Activated B cell treated with CpG ODN at 0.5 μM for 24 hours (primary cell): ENCODE data around the gene PPTC7. TPM values are rescaled to one million over a fixed set of nuclear protein-coding genes. Genes with fewer than 3 reads are reported as not detected.
"Not testable (repeated sequence)": the region's sequence is repeated elsewhere in the genome, so short reads cannot be mapped to it uniquely, and the experiment has no call there.

ENCODE experiments used
- ATAC-seq: fragments of 200-7000 bp; cut with Tn5 transposase; one replicate; pipeline ENCODE4 v1.10.0; 2021; ENCODE audit warnings: low read depth, mild to moderate bottlenecking, moderate library complexity
- CTCF ChIA-PET: fragments of 350-600 bp; sonication (Branson Sonifier 250); formaldehyde crosslinking; loops from one replicate; lab custom pipeline; 2021; ENCODE audit warnings: antibody characterized with exemption; lab: Charles Lee
- POLR2A ChIA-PET: fragments of 350-600 bp; sonication (Branson Sonifier 250); formaldehyde crosslinking; loops from one replicate; lab custom pipeline; 2021; ENCODE audit warnings: antibody characterized with exemption; lab: Charles Lee
- DNase-seq: peaks from one replicate; pipeline ENCODE4 v3.0.0; 2022
- H3K27ac Mint-ChIP-seq: one replicate; pipeline ENCODE4 v1.8.0; 2020; ENCODE audit warnings: mixed read lengths
- H3K27me3 Mint-ChIP-seq: one replicate; pipeline ENCODE4 v1.8.0; 2021; ENCODE audit warnings: mixed read lengths
- H3K36me3 Mint-ChIP-seq: one replicate; pipeline ENCODE4 v1.8.0; 2021; ENCODE audit warnings: low read depth, mixed read lengths
- H3K4me1 Mint-ChIP-seq: one replicate; pipeline ENCODE4 v1.8.0; 2021; ENCODE audit warnings: mixed read lengths
- H3K4me3 Mint-ChIP-seq: one replicate; pipeline ENCODE4 v1.8.0; 2020; ENCODE audit warnings: mild to moderate bottlenecking, mixed read lengths
- H3K9me3 Mint-ChIP-seq: one replicate; pipeline ENCODE4 v1.8.0; 2020; ENCODE audit warnings: mixed read lengths
- CTCF ChIP-seq: fragments of 200-600 bp; IDR thresholded peaks from one replicate; pipeline ENCODE4 v1.8.0; 2022; ENCODE audit warnings: antibody characterized with exemption, mild to moderate bottlenecking
- intact Hi-C: fragments of 100-400 bp; cut with micrococcal nuclease; formaldehyde crosslinking; loops from one replicate; pipeline ENCODE4 v1.15.1; 2024
- total RNA-seq: library from RNA; stranded (reverse); gene quantifications from 2 replicates; pipeline ENCODE4 v1.2.3, GENCODE V29; 2022

PPTC7 gene
- total RNA-seq, 1 donor from 2014 or later: 40.8 TPM

- Mint-ChIP-seq H3K27ac (peak overlapping the region; percentile 97), H3K9me3 (no peaks in the 10 kb centered on the region), H3K27me3 (no peaks in the 10 kb centered on the region), H3K4me3 (no peak overlapping the region), H3K36me3 (no peaks in the 10 kb centered on the region), H3K4me1 (peaks cover 45% of the 10 kb centered on the region)
- no peak for DNase-seq
- ATAC-seq: no peak
- ChIA-PET CTCF (interaction anchor here (3.8 kb wide), 1 partner anchor 9 kb away, joined by 27 read pairs; no protein-coding TSS in a partner anchor), POLR2A (interaction anchor here (0.8 to 3.4 kb wide), 3 partner anchors 12 to 149 kb away, joined by 5 to 10 read pairs (median 5); partner anchors contain the start of gene ARPC3)
- intact Hi-C loops: no loop called here
- no peak for TF ChIP-seq CTCF
Observed at GRCh38 chr12:110592078-110592477, 9.0 kb upstream of the PPTC7 start.

GRCh38 chr12:110591451-110592051 lies 8.4 kb upstream of the PPTC7 start:
- ChIA-PET CTCF (interaction anchor here (0.6 to 3.8 kb wide), 4 partner anchors 10 to 160 kb away, joined by 4 to 27 read pairs (median 6); partner anchors contain the start of gene ARPC3), POLR2A (interaction anchor here (0.7 to 3.4 kb wide), 11 partner anchors 9 to 150 kb away, joined by 3 to 10 read pairs (median 5); partner anchors contain the start of genes ARPC3, RAD9B, TCTN1 and VPS29)
- no peaks in the 10 kb centered on the region for H3K36me3 Mint-ChIP-seq
- no peak for ATAC-seq
- peaks cover 45% of the 10 kb centered on the region for H3K4me1 Mint-ChIP-seq
- peak overlapping the region; percentile 97 for H3K27ac Mint-ChIP-seq
- intact Hi-C loops: loop anchor here (1.0 to 2.0 kb wide), 3 partner anchors 8 to 15 kb away; partner anchors contain the start of gene PPTC7
- H3K9me3 Mint-ChIP-seq: no peaks in the 10 kb centered on the region
- no peak overlapping the region for H3K4me3 Mint-ChIP-seq
- H3K27me3 Mint-ChIP-seq: no peaks in the 10 kb centered on the region
- no peak for TF ChIP-seq CTCF
- DNase-seq: no peak

GRCh38 chr12:110590806-110591326 lies 7.7 kb upstream of the PPTC7 start:
- Mint-ChIP-seq H3K4me1 (peaks cover 45% of the 10 kb centered on the region), H3K9me3 (no peaks in the 10 kb centered on the region), H3K27me3 (no peaks in the 10 kb centered on the region), H3K27ac (peak overlapping the region; percentile 97), H3K36me3 (no peaks in the 10 kb centered on the region), H3K4me3 (peak overlapping the region; percentile 60)
- ATAC-seq (peak; percentile 85), DNase-seq (no peak)
- no peak for TF ChIP-seq CTCF
- ChIA-PET POLR2A (interaction anchor here (0.7 to 3.4 kb wide), 10 partner anchors 9 to 141 kb away, joined by 3 to 10 read pairs (median 5); partner anchors contain the start of genes ARPC3, RAD9B, TCTN1 and VPS29), CTCF (interaction anchor here (0.6 to 3.8 kb wide), 5 partner anchors 11 to 159 kb away, joined by 4 to 27 read pairs (median 5); partner anchors contain the start of gene ARPC3)
- intact Hi-C loops: loop anchor here (1.0 to 2.0 kb wide), 3 partner anchors 8 to 14 kb away; partner anchors contain the start of gene PPTC7

GRCh38 chr12:110590059-110590458 lies 6.9 kb upstream of the PPTC7 start:
- peak overlapping the region; percentile 97 for H3K27ac Mint-ChIP-seq

GRCh38 chr12:110587102-110587501 lies 4.0 kb upstream of the PPTC7 start:
- Mint-ChIP-seq H3K27ac (peak overlapping the region; percentile 31), H3K4me1 (peaks cover 70% of the 10 kb centered on the region)
- intact Hi-C loops, H3K36me3 Mint-ChIP-seq, ATAC-seq, H3K27me3 Mint-ChIP-seq, DNase-seq, H3K4me3 Mint-ChIP-seq, H3K9me3 Mint-ChIP-seq: not testable (repeated sequence)
- POLR2A ChIA-PET: interaction anchor here (1.5 kb wide), 1 partner anchor 24 kb away, joined by 3 read pairs; no protein-coding TSS in a partner anchor
- CTCF ChIA-PET: interaction anchor here (1.3 kb wide), 1 partner anchor 13 kb away, joined by 8 read pairs; no protein-coding TSS in a partner anchor

More at GRCh38 chr12:110590059-110590458, 6.9 kb upstream of the PPTC7 start:
- DNase-seq: no peak
- no peaks in the 10 kb centered on the region for H3K36me3 Mint-ChIP-seq
- ATAC-seq: no peak
- H3K27me3 Mint-ChIP-seq: no peaks in the 10 kb centered on the region
- POLR2A ChIA-PET: interaction anchor here (1.3 to 3.4 kb wide), 3 partner anchors 10 to 27 kb away, joined by 8 to 10 read pairs (median 8); no protein-coding TSS in a partner anchor
- H3K4me1 Mint-ChIP-seq: peaks cover 53% of the 10 kb centered on the region
- no peak for TF ChIP-seq CTCF
- no peaks in the 10 kb centered on the region for H3K9me3 Mint-ChIP-seq
- peak overlapping the region; percentile 24 for H3K4me3 Mint-ChIP-seq
- intact Hi-C loops: loop anchor here (2.0 kb wide), 2 partner anchors 13 to 15 kb away; no protein-coding TSS in a partner anchor
- CTCF ChIA-PET: interaction anchor here (1.7 to 3.8 kb wide), 3 partner anchors 12 to 140 kb away, joined by 4 to 27 read pairs (median 8); partner anchors contain the start of gene ARPC3
